Stimulated activated CD8-positive, alpha-beta memory T cell treated with anti-CD3 and anti-CD28 coated beads, Interleukin-12 subunit alpha, Interleukin-12 subunit beta, amount 100 ng/mL, for 24 hours (primary cell): ENCODE measurements around the gene TXNDC2.

ENCODE experiments used
- DNase-seq: peaks from one replicate; pipeline ENCODE4 v3.0.0-alpha.2; 2020; ENCODE audit errors: extremely low read depth

The TXNDC2 gene

GRCh38 chr18:9860682-9861081 is 25.1 kb upstream of the TXNDC2 start:
- DNase-seq = no peak

GRCh38 chr18:9861157-9861556 is 24.6 kb upstream of the TXNDC2 start:
- DNase-seq = no peak

- no peak for DNase-seq
These were observed 23.8 kb upstream of the TXNDC2 start for GRCh38 chr18:9861933-9862332.

- DNase-seq = no peak
These were observed 23.1 kb upstream of the TXNDC2 start for GRCh38 chr18:9862686-9863085.

GRCh38 chr18:9863282-9863681 is 22.5 kb upstream of the TXNDC2 start:
- DNase-seq = no peak

GRCh38 chr18:9865764-9866490 is 19.8 kb upstream of the TXNDC2 start:
- no peak for DNase-seq

- no peak for DNase-seq
These were observed 19.1 kb upstream of the TXNDC2 start for GRCh38 chr18:9866627-9867026.

GRCh38 chr18:9867071-9867594 is 18.6 kb upstream of the TXNDC2 start:
- DNase-seq = no peak

- DNase-seq = no peak
These were observed 16.7 kb upstream of the TXNDC2 start for GRCh38 chr18:9868857-9869714.

- no peak for DNase-seq
These were observed 15.9 kb upstream of the TXNDC2 start for GRCh38 chr18:9869715-9870430.

GRCh38 chr18:9870431-9871008 is 15.3 kb upstream of the TXNDC2 start:
- no peak for DNase-seq

- DNase-seq = no peak
These were observed 14.5 kb upstream of the TXNDC2 start for GRCh38 chr18:9871244-9871746.

- no peak for DNase-seq
These were observed 12.9 kb upstream of the TXNDC2 start for GRCh38 chr18:9872823-9873222.

GRCh38 chr18:9874728-9875127 is 11.0 kb upstream of the TXNDC2 start:
- no peak for DNase-seq

- no peak for DNase-seq
These were observed 9.4 kb upstream of the TXNDC2 start for GRCh38 chr18:9876212-9876866.

GRCh38 chr18:9876867-9877654 is 8.7 kb upstream of the TXNDC2 start:
- DNase-seq = no peak

GRCh38 chr18:9877655-9878014 is 8.1 kb upstream of the TXNDC2 start:
- no peak for DNase-seq

GRCh38 chr18:9878095-9878494 is 7.7 kb upstream of the TXNDC2 start:
- DNase-seq = no peak

- DNase-seq = no peak
These were observed 7.0 kb upstream of the TXNDC2 start for GRCh38 chr18:9878783-9879242.

GRCh38 chr18:9884090-9884489 is 1.7 kb upstream of the TXNDC2 start:
- no peak for DNase-seq
